T-helper 2 cell treated with Interferon-gamma antibody and Interleukin-4, amounts not matched to agents 100 ng/mL and 5 ng/mL, for 36 hours (primary cell): ENCODE data around the gene SPDYE4. TPM values are rescaled to one million over a fixed set of nuclear protein-coding genes. Genes with fewer than 3 reads are reported as not detected.

ENCODE experiments used
- intact Hi-C: fragments of 100-400 bp; cut with micrococcal nuclease; formaldehyde crosslinking; loops from one replicate; pipeline ENCODE4 v1.15.1; 2023
- total RNA-seq: library from RNA; stranded (reverse); gene quantifications from 2 replicates; pipeline ENCODE4 v1.2.3, GENCODE V29; 2022

Gene SPDYE4
- 0.20 TPM in 1 of 2 replicates, not detected in the other for total RNA-seq

GRCh38 chr17:8758137-8758596 lies at the start of gene SPDYE4:
Gene SPDYE4 (minus strand): TSS chr17:8758546. CDS start chr17:8758382, 164 bp downstream.
- intact Hi-C loops: no loop called here

- intact Hi-C loops: loop anchor here (10.0 kb wide), 1 partner anchor 188 kb away; no protein-coding TSS in a partner anchor
Observed at GRCh38 chr17:8806926-8807550, 48.7 kb upstream of the SPDYE4 start.

- intact Hi-C loops: loop anchor here (10.0 kb wide), 1 partner anchor 188 kb away; no protein-coding TSS in a partner anchor
Observed at GRCh38 chr17:8806253-8806925, 48.0 kb upstream of the SPDYE4 start.

- intact Hi-C loops: loop anchor here (10.0 kb wide), 1 partner anchor 189 kb away; no protein-coding TSS in a partner anchor
Observed at GRCh38 chr17:8805396-8805795, 47.0 kb upstream of the SPDYE4 start.

- intact Hi-C loops: loop anchor here (10.0 kb wide), 1 partner anchor 191 kb away; no protein-coding TSS in a partner anchor
Observed at GRCh38 chr17:8803531-8804420, 45.4 kb upstream of the SPDYE4 start.

- intact Hi-C loops: loop anchor here (10.0 kb wide), 1 partner anchor 194 kb away; no protein-coding TSS in a partner anchor
Observed at GRCh38 chr17:8801135-8801840, 42.9 kb upstream of the SPDYE4 start.

- intact Hi-C loops: loop anchor here (10.0 kb wide), 1 partner anchor 194 kb away; no protein-coding TSS in a partner anchor
Observed at GRCh38 chr17:8800656-8801055, 42.3 kb upstream of the SPDYE4 start.

GRCh38 chr17:8799570-8800212 lies 41.3 kb upstream of the SPDYE4 start:
- intact Hi-C loops: loop anchor here (10.0 kb wide), 1 partner anchor 195 kb away; no protein-coding TSS in a partner anchor

- intact Hi-C loops: no loop called here
Observed at GRCh38 chr17:8798846-8799569, 40.7 kb upstream of the SPDYE4 start, which contains the start of gene MFSD6L. Gene MFSD6L (minus strand): TSS chr17:8799365. CDS start chr17:8799120, 245 bp downstream.

GRCh38 chr17:8798176-8798845 lies 40.0 kb upstream of the SPDYE4 start:
- intact Hi-C loops: no loop called here

- intact Hi-C loops: no loop called here
Observed at GRCh38 chr17:8797621-8798175, 39.4 kb upstream of the SPDYE4 start.

- intact Hi-C loops: no loop called here
Observed at GRCh38 chr17:8794636-8795035, 36.3 kb upstream of the SPDYE4 start.

- intact Hi-C loops: no loop called here
Observed at GRCh38 chr17:8793649-8794048, 35.3 kb upstream of the SPDYE4 start.

- intact Hi-C loops: no loop called here
Observed at GRCh38 chr17:8792646-8793045, 34.3 kb upstream of the SPDYE4 start.

GRCh38 chr17:8791910-8792270 lies 33.5 kb upstream of the SPDYE4 start:
- intact Hi-C loops: no loop called here

GRCh38 chr17:8791248-8791909 lies 33.0 kb upstream of the SPDYE4 start:
- intact Hi-C loops: no loop called here

GRCh38 chr17:8789743-8790142 lies 31.4 kb upstream of the SPDYE4 start:
- intact Hi-C loops: loop anchor here (5.0 kb wide), 1 partner anchor 108 kb away; no protein-coding TSS in a partner anchor

- intact Hi-C loops: loop anchor here (5.0 kb wide), 1 partner anchor 108 kb away; no protein-coding TSS in a partner anchor
Observed at GRCh38 chr17:8788998-8789397, 30.7 kb upstream of the SPDYE4 start.
